ENCODE results near the gene ECM1.

ECM1 gene

GRCh38 chr1:150474869-150475268 lies 33.0 kb upstream of the ECM1 start:
- H3F3A ChIP-seq (ENCODE audit: insufficient read depth, low read length), result no peaks in the 10 kb centered on the region
- no peak for DNase-seq
- no peak overlapping the region for H2AFZ ChIP-seq (ENCODE audit: low read length)
- H3K9me2 ChIP-seq (replicated peaks; ENCODE audit: insufficient read depth, low read length), result no peaks in the 10 kb centered on the region
- no peak overlapping the region for H3K9ac ChIP-seq (ENCODE audit: low read length)
- no peak overlapping the region for H3K4me2 ChIP-seq (ENCODE audit: low read depth, low read length)
- H3K27ac ChIP-seq (ENCODE audit: low read length), result no peak overlapping the region
- no peaks in the 10 kb centered on the region for H3K79me2 ChIP-seq (ENCODE audit: low read length)
- H3K36me3 ChIP-seq (replicated peaks; ENCODE audit: insufficient read depth, low read length), result peaks cover 11% of the 10 kb centered on the region
- H3K9me3 ChIP-seq (replicated peaks; ENCODE audit: insufficient read depth, low read length), result no peaks in the 10 kb centered on the region
- TF ChIP-seq EZH2 (optimal IDR thresholded peaks at IDR 0.05; ENCODE audit: low read depth, low read length), result no peak
- TF ChIP-seq EZH2phosphoT487 (IDR thresholded peaks at IDR 0.05; ENCODE audit: low read length), result no peak
- TF ChIP-seq, protein P1, sequence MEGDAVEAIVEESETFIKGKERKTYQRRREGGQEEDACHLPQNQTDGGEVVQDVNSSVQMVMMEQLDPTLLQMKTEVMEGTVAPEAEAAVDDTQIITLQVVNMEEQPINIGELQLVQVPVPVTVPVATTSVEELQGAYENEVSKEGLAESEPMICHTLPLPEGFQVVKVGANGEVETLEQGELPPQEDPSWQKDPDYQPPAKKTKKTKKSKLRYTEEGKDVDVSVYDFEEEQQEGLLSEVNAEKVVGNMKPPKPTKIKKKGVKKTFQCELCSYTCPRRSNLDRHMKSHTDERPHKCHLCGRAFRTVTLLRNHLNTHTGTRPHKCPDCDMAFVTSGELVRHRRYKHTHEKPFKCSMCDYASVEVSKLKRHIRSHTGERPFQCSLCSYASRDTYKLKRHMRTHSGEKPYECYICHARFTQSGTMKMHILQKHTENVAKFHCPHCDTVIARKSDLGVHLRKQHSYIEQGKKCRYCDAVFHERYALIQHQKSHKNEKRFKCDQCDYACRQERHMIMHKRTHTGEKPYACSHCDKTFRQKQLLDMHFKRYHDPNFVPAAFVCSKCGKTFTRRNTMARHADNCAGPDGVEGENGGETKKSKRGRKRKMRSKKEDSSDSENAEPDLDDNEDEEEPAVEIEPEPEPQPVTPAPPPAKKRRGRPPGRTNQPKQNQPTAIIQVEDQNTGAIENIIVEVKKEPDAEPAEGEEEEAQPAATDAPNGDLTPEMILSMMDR (IDR thresholded peaks at IDR 0.05; ENCODE audit: low read length), result no peak
- no peaks in the 10 kb centered on the region for H3K27me3 ChIP-seq (replicated peaks; ENCODE audit: insufficient read depth, low read length)
- H3K4me1 ChIP-seq (ENCODE audit: low read length), result no peaks in the 10 kb centered on the region
- H3K4me3 ChIP-seq (ENCODE audit: low read length), result no peak overlapping the region
- no peaks in the 10 kb centered on the region for H4K20me1 ChIP-seq (ENCODE audit: insufficient read depth, low read length)

GRCh38 chr1:150476754-150477153 lies 31.2 kb upstream of the ECM1 start:
- H3K79me2 ChIP-seq (ENCODE audit: low read length), result no peaks in the 10 kb centered on the region
- no peak overlapping the region for H3K9ac ChIP-seq (ENCODE audit: low read length)
- H3K36me3 ChIP-seq (replicated peaks; ENCODE audit: insufficient read depth, low read length), result no peaks in the 10 kb centered on the region; the same call in 1 of the 2 replicates
- no peak overlapping the region for H2AFZ ChIP-seq (ENCODE audit: low read length)
- H3K4me1 ChIP-seq (ENCODE audit: low read length), result no peaks in the 10 kb centered on the region
- no peaks in the 10 kb centered on the region for H3K9me3 ChIP-seq (replicated peaks; ENCODE audit: insufficient read depth, low read length)
- no peaks in the 10 kb centered on the region for H4K20me1 ChIP-seq (ENCODE audit: insufficient read depth, low read length)
- H3K27me3 ChIP-seq (replicated peaks; ENCODE audit: insufficient read depth, low read length), result no peaks in the 10 kb centered on the region
- H3F3A ChIP-seq (ENCODE audit: insufficient read depth, low read length), result no peaks in the 10 kb centered on the region
- no peaks in the 10 kb centered on the region for H3K9me2 ChIP-seq (replicated peaks; ENCODE audit: insufficient read depth, low read length)
- DNase-seq, result no peak
- H3K27ac ChIP-seq (ENCODE audit: low read length), result no peak overlapping the region
- no peak overlapping the region for H3K4me2 ChIP-seq (ENCODE audit: low read depth, low read length)
- TF ChIP-seq, protein P1 (IDR thresholded peaks at IDR 0.05; ENCODE audit: low read length), result no peak
- TF ChIP-seq EZH2 (optimal IDR thresholded peaks at IDR 0.05; ENCODE audit: low read depth, low read length) (no peak), EZH2phosphoT487 (IDR thresholded peaks at IDR 0.05; ENCODE audit: low read length) (no peak)
- H3K4me3 ChIP-seq (ENCODE audit: low read length), result no peak overlapping the region

DNA sequence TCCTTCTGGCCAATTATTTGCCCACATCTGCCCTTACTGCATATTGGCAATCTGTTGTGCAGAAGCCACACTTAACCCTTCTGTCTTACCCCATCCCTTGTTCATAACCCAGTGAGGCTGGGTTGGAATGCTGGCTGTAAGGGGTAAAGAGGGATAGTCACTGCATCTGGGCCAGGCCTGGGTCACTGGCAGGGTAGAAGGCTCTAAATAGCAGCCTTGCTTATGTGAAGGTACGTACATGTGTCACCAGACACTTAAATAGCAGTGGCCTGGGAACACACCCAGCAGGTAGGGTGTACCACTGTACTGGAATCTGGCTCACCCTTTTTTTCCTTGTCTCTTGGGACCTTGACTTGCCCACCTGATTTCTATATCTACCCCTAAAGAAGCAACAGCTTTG lies 30.6 kb upstream of the ECM1 start:
- H3K4me3 ChIP-seq (ENCODE audit: low read length), result no peak overlapping the region
- H2AFZ ChIP-seq (ENCODE audit: low read length), result no peak overlapping the region
- H3K4me2 ChIP-seq (ENCODE audit: low read depth, low read length), result no peak overlapping the region
- H4K20me1 ChIP-seq (ENCODE audit: insufficient read depth, low read length), result no peaks in the 10 kb centered on the region
- no peaks in the 10 kb centered on the region for H3K27me3 ChIP-seq (replicated peaks; ENCODE audit: insufficient read depth, low read length)
- no peaks in the 10 kb centered on the region for H3K4me1 ChIP-seq (ENCODE audit: low read length)
- H3K27ac ChIP-seq (ENCODE audit: low read length), result no peak overlapping the region
- H3K79me2 ChIP-seq (ENCODE audit: low read length), result no peaks in the 10 kb centered on the region
- no peak overlapping the region for H3K9ac ChIP-seq (ENCODE audit: low read length)
- no peaks in the 10 kb centered on the region for H3K9me2 ChIP-seq (replicated peaks; ENCODE audit: insufficient read depth, low read length)
- no peaks in the 10 kb centered on the region; the same call in 1 of the 2 replicates for H3K36me3 ChIP-seq (replicated peaks; ENCODE audit: insufficient read depth, low read length)
- no peaks in the 10 kb centered on the region for H3K9me3 ChIP-seq (replicated peaks; ENCODE audit: insufficient read depth, low read length)
- TF ChIP-seq EZH2phosphoT487 (IDR thresholded peaks at IDR 0.05; ENCODE audit: low read length) (no peak), EZH2 (optimal IDR thresholded peaks at IDR 0.05; ENCODE audit: low read depth, low read length) (no peak)
- TF ChIP-seq, protein P1 (IDR thresholded peaks at IDR 0.05; ENCODE audit: low read length), result no peak
- DNase-seq, result no peak
- no peaks in the 10 kb centered on the region for H3F3A ChIP-seq (ENCODE audit: insufficient read depth, low read length)

Measured in MM.1S (cell line).